ENCODE data around the gene TSPAN11. TPM values are rescaled to one million over a fixed set of nuclear protein-coding genes. Genes with fewer than 3 reads are reported as not detected.
A peak's percentile ranks its signal among the peaks of the same experiment; 100 is the strongest.

The TSPAN11 gene
- total and polyA plus RNA-seq, 2 of the 4 experiments (the other 2 are of a cell fraction), result 0.18 to 0.26 TPM

DNA sequence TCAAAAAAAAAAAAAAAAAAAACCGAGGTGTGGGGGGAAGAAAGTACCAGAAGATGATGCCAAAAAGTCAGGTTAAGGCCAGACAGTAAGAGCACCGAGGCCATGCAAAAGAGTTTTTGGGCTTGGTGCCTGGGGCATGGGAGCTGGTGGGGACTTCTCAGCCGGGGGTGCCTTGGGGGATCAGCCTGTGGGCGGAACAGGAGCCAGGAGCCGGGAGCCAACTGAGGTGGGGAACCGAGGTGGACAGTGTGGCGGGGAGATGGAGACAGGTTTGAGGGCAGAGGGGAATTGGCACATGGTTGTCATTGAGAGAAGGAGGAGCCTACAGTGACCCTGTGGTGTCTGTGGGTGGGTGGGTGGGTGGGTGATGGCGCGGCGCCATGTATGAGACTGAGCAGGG, 33.2 kb downstream of the TSPAN11 start:
- no peaks in the 10 kb centered on the region for H3K79me1 ChIP-seq (ENCODE audit: low read depth in 1 of 2, low read length in 2 of 2)
- dilution Hi-C loops (cut with HindIII; ENCODE audit: low sequenced_read_pairs, unreplicated experiment) (no loop called here), intact Hi-C loops (cut with micrococcal nuclease) (no loop called here), in situ Hi-C loops (cut with MboI; ENCODE audit: low sequenced_read_pairs) (no loop called here)
- H3K18ac ChIP-seq (ENCODE audit: low read depth, low read length), result no peak overlapping the region
- no peak overlapping the region for H2BK15ac ChIP-seq (ENCODE audit: low read depth, low read length)
- peak overlapping the region; percentile 50 for H2AK9ac ChIP-seq (replicated peaks; ENCODE audit: low read depth, low read length, poor library complexity)
- H3K4me1 ChIP-seq (ENCODE audit: control insufficient read depth, insufficient read depth, low read length), result no peaks in the 10 kb centered on the region
- POLR2A ChIA-PET (ENCODE audit: unreplicated experiment), result no interaction called here
- DNase-seq (no peak), ATAC-seq (ENCODE audit: low read depth) (no peak)
- no peak overlapping the region for H3K27ac ChIP-seq (ENCODE audit: insufficient read depth, low read length)
- no peak overlapping the region for H2AK5ac ChIP-seq (ENCODE audit: low read depth, low read length)
- no peak overlapping the region for H2BK5ac ChIP-seq (ENCODE audit: low read depth, low read length, poor library complexity, severe bottlenecking)
- no peak overlapping the region for H3K4ac ChIP-seq (ENCODE audit: low read depth, low read length)
- no CpG with 5 or more reads among the region's 10 CpGs for WGBS, 2 experiments (ENCODE audit: extremely low coverage in 2 of 2, insufficient read length in 1 of 2)
- no peak overlapping the region for H4K8ac ChIP-seq (ENCODE audit: low read depth in 2 of 2, low read length in 2 of 2)
- BruUV-seq (replicated peaks), result no TSS peak
- H2BK20ac ChIP-seq (ENCODE audit: low read depth, low read length), result no peak overlapping the region
- H3K14ac ChIP-seq (replicated peaks; ENCODE audit: low read depth, low read length), result no peak overlapping the region
- H3K9me1 ChIP-seq (ENCODE audit: insufficient read depth, low read length), result no peaks in the 10 kb centered on the region; the same call in 1 of the 2 replicates
- no peak overlapping the region for H2AFZ ChIP-seq (replicated peaks; ENCODE audit: low read length, poor library complexity)
- CTCF ChIA-PET, result interaction anchor here (0.6 kb wide), 1 partner anchor 62 kb away, joined by 3 read pairs; no protein-coding TSS in a partner anchor
- no peak overlapping the region for H3K4me2 ChIP-seq (ENCODE audit: low read depth, low read length)
- no peaks in the 10 kb centered on the region for H3K9me3 ChIP-seq (ENCODE audit: control insufficient read depth, insufficient read depth, low read length)
- H4K91ac ChIP-seq (ENCODE audit: insufficient read depth, low read depth, low read length), result no peak overlapping the region
- H3K4me3 ChIP-seq (ENCODE audit: insufficient read depth, low read depth, low read length), result no peak overlapping the region
- no peak for TF ChIP-seq FOS (IDR thresholded peaks at IDR 0.05; ENCODE audit: low read depth, low read length)
- TF ChIP-seq RAD21 (IDR thresholded peaks at IDR 0.05; ENCODE audit: low read length), result no peak
- no peak for TF ChIP-seq CHD1 (IDR thresholded peaks at IDR 0.05; ENCODE audit: low read depth, low read length)
- no peak for TF ChIP-seq BHLHE40 (IDR thresholded peaks at IDR 0.05; ENCODE audit: low read depth, low read length)
- TF ChIP-seq MAZ (IDR thresholded peaks at IDR 0.05; ENCODE audit: borderline replicate concordance, low read depth, low read length), result no peak
- TF ChIP-seq POLR2A (IDR thresholded peaks at IDR 0.05; ENCODE audit: low read depth, low read length), result no peak
- TF ChIP-seq, protein P1, sequence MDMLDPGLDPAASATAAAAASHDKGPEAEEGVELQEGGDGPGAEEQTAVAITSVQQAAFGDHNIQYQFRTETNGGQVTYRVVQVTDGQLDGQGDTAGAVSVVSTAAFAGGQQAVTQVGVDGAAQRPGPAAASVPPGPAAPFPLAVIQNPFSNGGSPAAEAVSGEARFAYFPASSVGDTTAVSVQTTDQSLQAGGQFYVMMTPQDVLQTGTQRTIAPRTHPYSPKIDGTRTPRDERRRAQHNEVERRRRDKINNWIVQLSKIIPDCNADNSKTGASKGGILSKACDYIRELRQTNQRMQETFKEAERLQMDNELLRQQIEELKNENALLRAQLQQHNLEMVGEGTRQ (IDR thresholded peaks at IDR 0.05; ENCODE audit: low read depth, low read length), result no peak
- TF ChIP-seq NFE2L2 (IDR thresholded peaks at IDR 0.05; ENCODE audit: low read depth, low read length), result no peak
- TF ChIP-seq MXI1 (IDR thresholded peaks at IDR 0.05; ENCODE audit: borderline replicate concordance, low read depth, low read length), result no peak
- TF ChIP-seq RCOR1 (IDR thresholded peaks at IDR 0.05; ENCODE audit: insufficient replicate concordance, low read length), result no peak
- TF ChIP-seq, protein P2, sequence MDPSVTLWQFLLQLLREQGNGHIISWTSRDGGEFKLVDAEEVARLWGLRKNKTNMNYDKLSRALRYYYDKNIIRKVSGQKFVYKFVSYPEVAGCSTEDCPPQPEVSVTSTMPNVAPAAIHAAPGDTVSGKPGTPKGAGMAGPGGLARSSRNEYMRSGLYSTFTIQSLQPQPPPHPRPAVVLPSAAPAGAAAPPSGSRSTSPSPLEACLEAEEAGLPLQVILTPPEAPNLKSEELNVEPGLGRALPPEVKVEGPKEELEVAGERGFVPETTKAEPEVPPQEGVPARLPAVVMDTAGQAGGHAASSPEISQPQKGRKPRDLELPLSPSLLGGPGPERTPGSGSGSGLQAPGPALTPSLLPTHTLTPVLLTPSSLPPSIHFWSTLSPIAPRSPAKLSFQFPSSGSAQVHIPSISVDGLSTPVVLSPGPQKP (IDR thresholded peaks at IDR 0.05; ENCODE audit: borderline replicate concordance, low read depth, low read length), result no peak
- TF ChIP-seq, protein P3, sequence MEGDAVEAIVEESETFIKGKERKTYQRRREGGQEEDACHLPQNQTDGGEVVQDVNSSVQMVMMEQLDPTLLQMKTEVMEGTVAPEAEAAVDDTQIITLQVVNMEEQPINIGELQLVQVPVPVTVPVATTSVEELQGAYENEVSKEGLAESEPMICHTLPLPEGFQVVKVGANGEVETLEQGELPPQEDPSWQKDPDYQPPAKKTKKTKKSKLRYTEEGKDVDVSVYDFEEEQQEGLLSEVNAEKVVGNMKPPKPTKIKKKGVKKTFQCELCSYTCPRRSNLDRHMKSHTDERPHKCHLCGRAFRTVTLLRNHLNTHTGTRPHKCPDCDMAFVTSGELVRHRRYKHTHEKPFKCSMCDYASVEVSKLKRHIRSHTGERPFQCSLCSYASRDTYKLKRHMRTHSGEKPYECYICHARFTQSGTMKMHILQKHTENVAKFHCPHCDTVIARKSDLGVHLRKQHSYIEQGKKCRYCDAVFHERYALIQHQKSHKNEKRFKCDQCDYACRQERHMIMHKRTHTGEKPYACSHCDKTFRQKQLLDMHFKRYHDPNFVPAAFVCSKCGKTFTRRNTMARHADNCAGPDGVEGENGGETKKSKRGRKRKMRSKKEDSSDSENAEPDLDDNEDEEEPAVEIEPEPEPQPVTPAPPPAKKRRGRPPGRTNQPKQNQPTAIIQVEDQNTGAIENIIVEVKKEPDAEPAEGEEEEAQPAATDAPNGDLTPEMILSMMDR (conservative IDR thresholded peaks at IDR 0.05; ENCODE audit: low read depth, low read length), result no peak
- TF ChIP-seq SMC3 (IDR thresholded peaks at IDR 0.05; ENCODE audit: low read depth, low read length), result no peak
- no peak for TF ChIP-seq RFX5 (IDR thresholded peaks at IDR 0.05; ENCODE audit: low read depth, low read length)
- TF ChIP-seq CEBPB (IDR thresholded peaks at IDR 0.05; ENCODE audit: low read depth, low read length), result no peak
- TF ChIP-seq MAFK (IDR thresholded peaks at IDR 0.05; ENCODE audit: low read depth, low read length), result no peak
- no peak overlapping the region for H2BK120ac ChIP-seq (ENCODE audit: low read depth, low read length)
- H4K20me1 ChIP-seq (ENCODE audit: insufficient read depth, low read length), result no peaks in the 10 kb centered on the region
- no peak overlapping the region for H3K23ac ChIP-seq (ENCODE audit: low read depth, low read length)
- H3K36me3 ChIP-seq (ENCODE audit: control insufficient read depth, insufficient read depth, low read length), result no peaks in the 10 kb centered on the region
- H3K56ac ChIP-seq (ENCODE audit: extremely low read depth, insufficient read depth, low read length), result no peak overlapping the region
- no peak overlapping the region for H4K5ac ChIP-seq (ENCODE audit: low read depth, low read length)
- H3K9ac ChIP-seq (ENCODE audit: low read depth, low read length), result no peak overlapping the region
- peaks cover 6% of the 10 kb centered on the region for H3K27me3 ChIP-seq (ENCODE audit: control insufficient read depth, insufficient read depth, low read length)

All from IMR-90 (cell line).